CD4-positive, alpha-beta T cell treated with Interleukin-15 for 4 hours (primary cell): ENCODE data around the gene SETBP1.

Source experiments
- DNase-seq: peaks from one replicate; pipeline ENCODE4 v3.0.0-alpha.2; 2020; ENCODE audit warnings: low spot score

SETBP1 gene

DNA sequence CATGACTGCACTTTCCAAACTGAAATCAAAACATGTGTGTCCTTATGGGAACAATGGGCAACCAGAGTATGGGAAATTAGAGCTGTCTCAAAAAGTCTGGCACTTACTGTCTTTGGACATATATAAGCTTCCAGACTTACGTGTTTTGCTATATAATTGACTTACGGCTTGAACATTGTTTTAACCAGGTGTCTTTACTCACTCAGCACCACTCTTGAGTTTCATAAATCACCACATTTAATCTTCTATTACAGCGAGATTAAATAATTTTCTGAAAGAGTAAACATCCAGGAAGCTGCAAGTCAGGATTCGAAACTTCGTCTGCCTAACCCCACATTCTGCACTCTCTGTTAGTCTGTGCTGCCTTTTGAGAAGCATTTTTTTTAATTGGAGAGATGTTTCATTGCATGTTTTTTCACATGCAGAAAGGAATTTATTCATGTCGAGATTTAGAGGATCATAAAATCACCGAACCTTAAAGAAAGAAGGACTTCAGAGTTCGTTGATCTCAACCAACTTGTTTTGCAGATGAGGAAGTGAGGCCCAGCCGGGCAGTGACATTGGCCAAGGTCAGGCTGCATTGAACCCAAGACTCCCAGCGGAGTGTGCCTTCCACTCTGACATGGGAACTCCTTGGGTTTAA lies 137.3 kb downstream of the SETBP1 start:
- DNase-seq, result no peak

DNA sequence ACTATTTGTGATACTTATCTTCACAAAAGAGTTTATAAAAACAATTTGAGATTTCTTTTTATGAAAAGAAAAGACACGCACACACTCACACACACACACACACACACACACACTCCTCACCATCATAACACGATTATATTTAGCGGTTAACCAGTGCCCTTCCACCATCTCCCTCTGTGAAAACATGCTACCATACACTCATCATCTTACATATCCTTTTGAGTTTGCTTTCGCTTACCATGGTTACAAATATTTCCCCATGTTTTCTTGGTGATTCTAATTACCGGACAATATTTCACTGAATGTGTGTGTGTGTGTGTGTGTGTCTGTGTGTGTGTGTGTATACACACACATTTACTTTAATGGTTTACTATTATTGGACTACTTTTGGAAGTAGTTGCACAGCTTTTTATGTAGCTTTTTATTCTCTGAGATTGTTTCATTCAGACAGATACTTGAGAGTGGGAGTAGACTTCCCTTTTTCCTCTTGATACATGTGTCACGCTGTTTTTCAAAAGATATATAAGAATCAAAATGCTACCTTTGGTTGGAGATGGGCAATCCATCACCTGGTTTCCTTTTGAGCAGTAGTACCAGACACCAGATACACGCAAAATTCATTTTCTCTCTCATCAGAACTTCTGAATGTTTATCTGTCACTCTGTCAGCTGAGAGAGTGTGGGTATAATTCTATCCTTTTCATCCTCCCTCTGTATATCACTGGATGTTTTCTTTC lies 138.1 kb downstream of the SETBP1 start:
- DNase-seq, result no peak

DNA sequence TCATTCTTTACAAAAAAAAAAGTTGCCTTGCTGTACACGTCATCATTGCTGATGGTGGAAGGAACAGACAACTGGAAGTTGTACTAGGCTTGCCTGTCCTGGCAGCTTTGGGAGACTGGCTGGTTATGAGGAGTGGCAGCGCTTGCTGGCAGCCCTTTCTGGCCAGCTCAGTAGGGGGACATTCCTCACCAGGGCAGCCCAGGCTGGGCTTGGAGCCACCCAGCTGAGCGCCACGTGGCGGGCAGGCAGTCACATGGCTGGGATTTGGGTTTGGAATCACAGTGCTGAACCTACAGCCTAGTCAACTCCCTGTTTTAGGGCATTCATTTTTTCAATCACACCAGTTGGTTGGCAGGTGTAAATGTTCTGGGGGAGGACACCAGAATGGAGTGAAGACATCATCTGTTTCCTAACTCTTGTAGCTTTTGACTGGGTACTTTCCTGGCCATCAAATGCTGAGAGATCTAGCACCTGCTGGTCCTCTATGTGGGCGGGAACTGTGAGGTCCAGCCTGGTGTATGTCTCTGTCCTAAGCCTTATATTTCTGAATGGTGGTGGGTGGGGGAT lies 139.3 kb downstream of the SETBP1 start:
- no peak for DNase-seq

DNA sequence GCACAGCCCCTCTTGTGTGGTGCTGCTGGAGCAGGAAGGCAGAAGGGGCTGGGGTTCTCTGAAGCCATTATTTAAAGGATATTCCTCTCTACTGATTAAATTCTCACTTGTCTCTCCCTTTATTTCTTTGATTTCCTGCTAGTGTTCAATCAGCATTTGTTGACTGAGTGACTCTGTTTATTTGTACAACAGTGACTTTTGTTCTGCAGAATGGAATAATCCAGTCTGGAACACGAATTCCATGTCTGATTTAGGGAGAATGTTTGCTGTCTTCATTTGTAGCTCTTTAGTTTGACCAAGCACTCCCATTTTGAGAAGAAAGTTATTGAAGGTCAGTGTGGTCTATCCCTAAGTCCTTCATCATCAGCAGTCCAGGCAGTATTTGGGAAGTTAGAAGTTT lies 141.2 kb downstream of the SETBP1 start:
- DNase-seq, result no peak

DNA sequence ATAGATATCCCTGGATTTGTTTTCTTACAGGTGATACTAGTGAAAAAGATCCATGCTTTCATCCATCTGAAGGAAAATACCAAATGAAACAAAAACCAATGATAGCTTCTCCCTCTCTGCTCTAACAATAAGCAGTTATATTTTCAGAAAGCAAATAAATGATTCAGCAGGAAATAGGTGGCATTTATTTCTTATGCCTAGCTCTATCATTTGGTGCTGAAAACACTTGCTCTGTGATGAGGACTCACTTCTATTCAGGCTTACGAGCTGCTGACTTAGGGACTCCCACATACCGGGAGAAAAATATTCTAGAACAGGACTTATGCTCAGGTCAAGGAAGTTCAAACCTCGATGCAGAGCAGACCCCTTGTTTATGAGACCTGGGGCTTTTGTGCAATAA lies 142.6 kb downstream of the SETBP1 start:
- no peak for DNase-seq

DNA sequence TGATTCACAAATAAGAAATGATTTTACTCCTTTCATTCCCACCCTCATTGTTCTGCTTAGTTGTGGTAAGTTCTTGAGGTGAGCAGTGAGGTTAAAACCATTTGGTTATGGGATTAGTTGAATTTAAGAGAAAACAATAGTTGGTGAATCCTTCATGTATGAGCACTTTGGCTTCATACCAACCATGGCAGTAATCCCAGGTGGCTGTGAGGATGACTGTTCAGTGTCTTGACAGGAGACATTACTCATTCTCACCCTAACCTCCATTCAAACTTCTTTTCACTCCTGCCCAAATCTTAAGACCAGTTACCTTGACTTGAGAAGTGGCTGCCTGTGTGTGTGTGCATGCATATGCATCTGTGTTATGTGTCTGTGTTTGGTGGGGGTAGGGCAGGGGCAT lies 143.1 kb downstream of the SETBP1 start:
- DNase-seq, result no peak

DNA sequence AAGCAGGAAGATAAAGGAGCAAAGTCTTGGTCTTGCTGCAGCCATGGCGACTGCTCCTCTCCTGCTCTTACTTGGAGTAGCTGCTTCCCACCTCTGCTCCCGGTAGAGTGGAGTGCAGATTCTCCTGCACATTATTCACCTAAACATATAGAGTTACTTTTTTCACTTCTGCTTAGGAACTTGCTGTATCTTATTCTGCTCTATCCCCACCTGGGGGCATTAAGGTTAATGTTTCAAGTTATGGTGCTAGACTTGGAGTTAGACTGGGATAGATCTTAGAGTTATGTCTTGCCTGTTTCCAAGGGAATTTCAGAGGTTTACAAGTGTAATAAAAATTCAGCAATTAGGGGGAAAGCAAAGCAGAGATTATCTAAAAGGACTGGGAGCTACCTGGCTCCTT lies 144.2 kb downstream of the SETBP1 start:
- no peak for DNase-seq

DNA sequence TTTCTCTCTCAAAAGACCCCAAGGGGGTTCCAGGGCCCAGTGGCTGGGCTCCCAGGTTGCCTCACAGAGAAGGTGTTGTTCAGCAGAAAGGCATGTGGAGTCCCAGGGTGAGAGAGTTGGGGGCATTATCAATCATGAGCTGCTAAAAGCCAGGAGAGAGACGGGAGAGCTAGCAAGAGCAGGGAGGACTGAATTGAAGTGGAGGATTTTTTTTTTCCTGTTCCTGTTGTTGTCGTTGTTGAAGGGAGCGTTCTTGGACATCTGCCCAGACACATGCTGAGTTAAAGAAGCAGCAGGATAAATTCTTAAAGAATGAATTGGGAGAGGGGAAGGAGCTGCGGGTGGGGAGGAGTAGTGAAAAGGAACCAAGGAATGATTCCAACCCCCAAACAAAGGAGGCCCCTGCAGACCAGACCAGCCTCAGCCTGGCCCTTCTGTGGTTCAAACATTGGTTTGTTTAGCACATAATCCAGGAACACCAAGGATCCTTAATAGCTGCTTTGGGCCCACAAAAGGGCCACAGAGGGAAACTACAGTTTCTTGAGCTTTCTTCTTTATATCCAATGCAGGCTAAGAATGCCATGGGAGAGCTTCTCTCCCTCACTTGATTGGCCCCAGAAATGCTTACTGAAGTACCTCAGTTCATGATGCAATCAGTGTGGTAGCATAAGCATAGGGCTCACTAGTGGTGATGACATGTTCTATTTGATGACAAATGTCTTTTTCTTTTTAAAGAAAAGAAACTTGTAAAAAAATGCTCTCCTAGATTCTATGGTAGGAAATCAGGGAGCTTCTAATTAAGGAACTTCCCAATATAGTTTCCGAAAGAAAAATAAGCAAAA lies 146.0 kb downstream of the SETBP1 start:
- DNase-seq, result no peak

DNA sequence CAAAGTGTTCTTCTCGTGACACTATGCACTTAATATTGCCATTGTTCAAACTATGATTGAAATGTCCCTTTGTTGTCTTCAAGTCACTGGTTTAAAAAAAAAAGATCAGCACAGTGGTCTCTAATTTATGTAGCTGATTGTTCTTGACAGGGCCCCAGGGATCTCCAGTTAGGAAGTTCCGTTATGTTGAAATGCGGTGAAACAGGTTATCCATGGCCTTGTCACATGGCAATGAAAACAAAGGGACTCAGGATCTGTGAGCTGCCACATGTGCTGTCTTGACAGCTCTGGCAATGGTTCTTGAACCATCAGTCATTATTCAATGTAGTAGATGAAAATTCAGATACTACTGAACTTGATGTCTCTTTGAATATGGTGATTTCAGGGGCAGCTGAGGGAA lies 147.4 kb downstream of the SETBP1 start:
- no peak for DNase-seq

DNA sequence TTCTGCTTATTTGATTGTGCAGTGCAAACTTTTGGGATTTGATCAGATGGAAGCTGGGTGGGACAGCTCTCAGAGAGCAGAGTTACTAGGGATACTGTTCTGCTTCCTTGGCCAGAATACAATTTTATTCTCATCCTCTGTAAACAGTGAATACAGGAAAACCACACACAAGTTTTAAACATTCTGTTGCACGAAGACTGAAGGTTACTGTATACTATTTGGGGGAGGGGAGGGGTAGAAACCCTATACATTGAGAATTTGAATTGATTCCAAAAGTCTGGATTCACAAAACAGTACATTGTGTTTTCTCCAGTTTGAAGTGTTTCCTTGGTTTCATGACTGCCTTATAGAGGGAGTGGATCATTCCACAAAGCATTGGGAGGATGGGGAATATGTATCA lies 149.9 kb downstream of the SETBP1 start:
- no peak for DNase-seq

DNA sequence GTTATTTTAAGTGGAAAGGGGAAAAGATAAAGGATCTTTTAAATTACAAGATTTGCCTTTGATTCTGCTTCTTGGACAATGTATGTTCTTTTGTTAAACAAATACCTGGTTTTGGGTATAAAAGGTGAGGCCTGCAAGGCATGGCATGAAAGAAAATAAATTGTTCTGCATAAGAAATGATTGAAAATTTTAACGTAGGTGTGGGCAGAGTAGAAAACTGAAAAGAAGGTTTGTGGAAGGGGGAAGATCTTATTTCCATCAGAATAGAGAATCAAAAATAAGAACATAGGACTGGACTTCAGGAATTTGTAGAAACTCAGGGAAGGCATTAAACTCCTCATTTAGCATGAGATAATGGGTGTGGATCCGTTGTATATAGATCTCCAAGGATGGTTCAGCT lies 153.1 kb downstream of the SETBP1 start:
- DNase-seq, result no peak

DNA sequence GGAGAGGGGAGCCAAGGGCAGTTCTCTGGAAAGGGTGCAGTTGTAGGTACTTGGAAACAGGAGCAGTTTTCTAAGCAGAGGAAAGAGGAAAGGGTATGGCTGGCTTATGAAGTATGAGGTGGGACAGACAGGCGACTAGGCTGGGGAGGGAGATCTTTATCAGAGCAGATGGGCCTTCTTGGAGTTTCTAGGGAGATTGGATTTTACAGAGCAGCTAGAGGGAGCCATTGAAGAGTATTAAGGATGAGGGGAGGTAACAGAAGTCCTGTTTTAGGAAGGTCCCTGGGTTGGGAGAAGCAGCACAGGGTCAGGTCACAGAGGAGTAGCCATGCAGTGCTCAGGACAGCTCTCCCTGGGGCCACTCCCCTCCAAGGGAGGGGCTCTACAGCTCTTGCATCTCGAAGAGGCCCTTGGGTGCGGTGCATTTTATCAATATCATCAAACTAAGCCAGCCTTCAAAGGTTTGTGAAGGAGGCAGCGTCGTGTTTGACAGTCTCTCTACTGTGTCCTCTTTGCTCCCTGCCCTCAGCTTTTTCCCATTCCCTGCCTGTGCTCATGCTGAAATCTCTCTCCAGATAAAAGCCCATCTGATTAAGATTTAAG lies 154.3 kb downstream of the SETBP1 start:
- DNase-seq, result no peak

DNA sequence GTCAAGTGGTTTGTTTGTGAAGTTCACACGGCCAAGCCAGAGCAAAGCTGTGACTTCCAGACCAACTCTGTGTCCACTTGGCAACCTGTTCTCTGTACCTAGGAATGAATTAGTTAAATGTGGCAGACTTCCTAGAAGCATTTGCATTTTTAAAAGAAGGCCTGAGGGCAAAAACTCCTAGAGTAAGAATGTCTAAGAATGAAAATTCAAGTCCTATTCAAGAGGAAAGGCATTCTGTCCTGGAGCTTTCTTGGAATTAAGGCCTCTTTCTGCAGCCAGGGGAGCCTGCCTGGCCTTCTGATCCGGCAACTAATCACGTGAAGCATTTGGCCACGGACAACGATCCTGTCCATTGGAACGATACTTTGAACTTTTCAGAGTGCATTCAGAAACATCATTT lies 155.0 kb downstream of the SETBP1 start:
- DNase-seq, result no peak

DNA sequence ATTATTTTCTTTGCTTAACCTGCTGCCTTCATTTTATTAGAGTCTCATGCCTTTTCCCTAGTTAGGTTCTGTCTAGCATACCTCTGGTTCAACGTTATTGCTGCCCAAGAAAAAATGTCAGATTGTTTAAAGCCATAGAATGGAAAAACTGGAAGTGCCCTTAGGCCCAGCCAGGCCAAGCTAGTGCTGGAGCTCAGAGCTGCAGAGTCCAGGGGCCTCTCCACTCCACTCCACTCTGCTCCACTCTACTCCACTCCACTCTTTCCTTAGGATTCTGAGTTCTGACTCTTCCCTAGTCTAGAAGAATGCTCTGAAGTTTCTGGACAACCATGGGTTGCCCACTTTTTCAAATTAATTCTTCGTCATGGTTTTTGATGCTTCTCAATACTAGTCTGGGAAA lies 155.6 kb downstream of the SETBP1 start:
- no peak for DNase-seq

DNA sequence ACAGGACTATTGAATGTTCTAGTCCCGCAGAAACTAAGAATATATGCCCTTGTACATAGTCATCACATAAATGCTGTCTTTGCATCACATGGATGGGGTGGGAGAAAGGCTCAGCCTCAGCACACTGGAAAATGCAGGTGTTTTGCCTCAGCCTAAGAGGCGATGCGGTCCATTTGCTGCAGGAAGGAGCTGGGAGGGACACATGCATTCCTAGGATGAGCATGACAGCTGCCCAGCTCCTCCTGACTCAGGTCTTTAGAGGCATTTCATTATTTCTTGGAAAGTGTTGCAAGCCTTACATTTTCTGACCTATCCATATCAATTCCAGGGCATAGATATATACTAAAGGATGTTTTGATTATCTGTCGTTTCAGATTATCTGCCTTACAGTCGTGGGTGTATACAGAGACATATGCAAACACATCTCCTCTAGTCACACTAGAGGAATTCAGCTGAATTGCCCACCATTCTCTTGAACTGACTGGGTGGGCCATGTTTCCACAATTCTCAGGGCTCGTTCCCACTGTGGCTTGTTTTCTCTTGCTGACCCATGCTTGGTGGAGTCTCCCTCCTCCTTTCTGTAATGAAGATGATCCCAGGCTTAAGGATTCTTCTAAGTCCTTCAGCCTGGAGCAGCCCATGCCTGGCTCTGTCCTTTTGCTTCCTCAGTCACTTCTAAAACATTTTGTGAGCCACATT lies 156.9 kb downstream of the SETBP1 start:
- no peak for DNase-seq

DNA sequence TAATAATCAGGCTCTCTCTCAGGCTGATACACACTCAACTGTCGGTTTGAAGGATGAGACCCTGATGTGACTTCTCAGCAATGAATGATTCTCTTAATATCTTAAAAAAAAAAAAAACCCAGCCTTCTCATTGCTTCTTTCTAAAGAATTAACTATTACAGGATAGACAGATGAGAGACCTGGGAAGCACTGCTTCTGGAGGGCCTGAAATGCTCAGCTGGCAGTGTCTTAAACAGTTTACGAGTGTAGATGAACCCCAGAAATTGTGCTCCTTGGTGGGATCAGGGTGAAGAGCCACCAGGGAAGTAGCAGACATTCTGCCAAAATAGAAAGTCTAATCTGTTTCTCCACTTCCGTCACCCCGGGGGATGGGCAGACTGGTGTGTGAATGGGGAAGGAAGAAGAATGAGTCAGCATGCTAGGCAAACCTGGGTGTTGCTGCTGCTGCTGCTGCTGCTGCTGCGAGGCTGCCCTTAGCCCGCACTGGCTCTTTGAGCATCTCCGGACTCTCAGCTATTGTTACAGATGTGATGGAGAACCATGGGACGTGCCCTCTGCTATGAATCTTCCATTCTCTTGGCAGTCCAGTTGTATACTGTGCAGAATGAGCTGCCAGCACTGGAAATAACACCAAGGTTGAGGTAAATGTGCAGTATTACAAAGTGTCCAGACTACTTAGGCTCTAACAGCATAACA lies 158.4 kb downstream of the SETBP1 start:
- DNase-seq, result peak; percentile 71

DNA sequence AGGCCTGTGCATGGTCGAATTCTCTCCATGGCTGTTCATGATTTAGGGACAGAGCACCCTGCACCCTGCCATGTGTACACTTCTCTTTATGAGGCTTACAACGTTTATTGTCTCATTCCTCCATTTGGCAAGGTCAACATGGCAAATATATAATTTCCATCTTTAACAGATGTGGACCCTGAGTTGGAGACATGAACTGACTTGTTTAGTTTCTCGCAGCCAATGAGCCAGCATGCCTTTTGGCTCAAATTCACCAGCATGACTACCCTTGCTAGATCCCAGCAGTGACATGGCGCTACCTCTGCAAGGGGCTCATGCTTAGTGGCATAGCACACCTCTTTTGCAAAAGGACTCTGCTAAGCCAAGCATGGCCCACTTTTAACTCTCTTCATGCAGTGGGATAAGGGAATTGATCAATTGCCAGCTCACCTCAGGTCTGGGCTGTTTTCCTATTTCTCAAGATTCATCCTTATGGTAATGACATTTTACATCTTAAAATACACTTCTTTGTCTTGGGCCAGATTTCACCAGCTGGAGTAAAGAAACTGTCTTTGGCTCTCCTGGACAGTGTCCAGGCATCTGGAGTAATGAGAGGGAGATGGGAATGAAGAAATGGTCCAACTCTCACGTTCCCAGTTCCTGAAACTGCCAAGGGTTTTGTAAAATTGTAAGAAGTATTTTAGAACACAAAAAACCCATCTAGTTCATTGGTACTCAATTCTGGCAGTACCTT lies 159.5 kb downstream of the SETBP1 start:
- no peak for DNase-seq

DNA sequence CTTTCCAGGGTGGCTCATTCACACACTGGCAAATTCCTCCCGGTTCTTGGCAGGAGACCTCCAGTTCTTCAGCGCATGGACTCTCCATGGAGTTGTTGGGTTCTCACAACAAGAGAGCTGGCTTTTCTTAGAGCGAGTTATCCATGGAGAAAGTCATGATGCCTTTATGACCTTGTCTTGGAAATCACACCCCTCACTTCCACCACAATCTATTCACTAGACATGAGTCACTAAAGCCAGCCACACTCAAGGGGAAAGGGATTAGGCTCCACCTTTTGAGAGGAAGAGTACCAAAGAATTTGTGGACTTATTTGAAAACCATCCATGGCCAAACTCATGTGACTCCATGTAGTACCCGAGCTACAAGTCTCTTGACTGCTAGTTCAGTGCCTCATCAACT lies 160.5 kb downstream of the SETBP1 start:
- no peak for DNase-seq

DNA sequence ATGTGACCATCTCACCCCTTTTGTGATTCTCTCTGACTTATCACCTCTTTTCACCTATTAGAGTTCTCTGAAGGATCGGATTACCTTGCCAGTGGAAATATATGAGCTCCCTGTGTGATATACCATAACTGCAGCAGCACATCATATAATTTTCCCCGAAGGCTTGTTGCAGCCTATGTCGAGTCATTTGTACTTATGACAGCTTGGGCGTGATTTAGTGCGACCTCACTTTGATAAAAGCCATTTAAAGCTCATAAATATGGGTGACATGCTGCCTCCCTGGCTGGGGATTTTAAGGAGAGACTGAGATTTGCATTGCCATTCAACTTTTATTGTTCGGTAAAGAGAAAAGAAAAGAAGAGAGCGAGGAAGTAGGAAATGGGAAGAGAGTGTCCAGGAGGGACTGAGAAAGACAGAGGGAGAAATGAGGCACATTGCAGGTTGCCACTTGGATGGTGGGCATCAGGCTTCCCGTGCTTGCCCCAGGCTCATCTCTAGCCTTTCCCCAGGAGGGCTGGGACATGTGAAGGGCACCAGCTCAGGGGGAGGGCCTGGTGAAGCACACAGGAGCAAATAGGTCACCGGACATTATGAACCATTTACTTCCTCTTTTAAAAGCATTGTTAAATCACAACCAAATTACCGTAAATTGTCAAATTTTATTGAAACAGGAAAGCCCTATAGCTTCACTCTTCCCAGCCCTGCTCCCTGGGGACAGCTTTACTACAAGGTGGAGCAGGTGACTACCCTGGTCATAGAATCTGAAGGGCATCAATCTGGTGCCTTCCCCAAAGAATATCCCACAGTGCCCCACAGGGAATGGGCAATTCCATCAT lies 161.3 kb downstream of the SETBP1 start:
- DNase-seq, result no peak
